Measurements from ENCODE around the gene TTC33.

The TTC33 gene

DNA sequence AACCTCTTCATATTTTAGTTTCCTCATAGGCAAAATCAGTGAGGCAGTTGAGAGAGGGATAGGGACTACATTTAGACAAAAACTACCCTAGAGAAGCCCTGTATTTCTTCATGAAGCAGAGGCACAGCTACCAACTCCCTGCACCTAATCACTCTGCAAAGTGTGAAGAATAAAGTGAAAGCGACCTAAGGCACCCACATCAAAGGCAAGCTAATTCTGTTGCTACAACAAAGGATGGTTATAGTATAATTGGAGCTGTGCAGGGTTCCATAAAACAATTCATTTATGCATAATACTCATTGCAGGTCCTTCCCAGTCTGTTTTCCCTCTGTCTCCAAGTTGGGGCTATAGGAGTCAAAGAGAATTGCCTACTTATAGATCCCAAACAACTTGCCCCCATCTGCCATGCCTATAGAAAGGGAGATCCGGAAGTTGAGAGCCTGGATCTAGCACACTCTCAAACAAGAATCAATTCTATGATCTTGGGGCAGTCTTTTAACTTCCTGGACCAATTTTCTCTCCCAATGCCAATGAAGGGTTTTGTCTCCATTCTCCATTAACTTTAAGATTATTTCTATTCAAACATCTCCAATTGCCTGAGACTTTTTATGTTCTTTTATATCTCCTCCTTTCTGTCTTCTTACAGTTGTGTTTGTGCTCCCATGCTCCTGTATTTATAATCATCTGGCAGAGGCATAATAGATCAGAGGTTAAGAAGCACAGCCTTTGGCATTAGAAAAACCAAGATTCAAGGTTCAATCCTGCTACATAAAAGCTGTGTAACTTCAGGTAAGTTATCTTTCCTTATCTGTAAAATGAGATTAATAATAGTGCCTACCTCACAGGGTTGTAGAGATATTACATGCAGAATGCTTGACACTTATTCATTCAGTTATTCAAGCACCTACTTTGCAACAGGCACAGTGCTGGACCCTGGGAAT is 132.0 kb downstream of the TTC33 start:
- H3K4me1 ChIP-seq (ENCODE audit: low read depth, poor library complexity, severe bottlenecking), result no peaks in the 10 kb centered on the region
- TF ChIP-seq, protein P1, sequence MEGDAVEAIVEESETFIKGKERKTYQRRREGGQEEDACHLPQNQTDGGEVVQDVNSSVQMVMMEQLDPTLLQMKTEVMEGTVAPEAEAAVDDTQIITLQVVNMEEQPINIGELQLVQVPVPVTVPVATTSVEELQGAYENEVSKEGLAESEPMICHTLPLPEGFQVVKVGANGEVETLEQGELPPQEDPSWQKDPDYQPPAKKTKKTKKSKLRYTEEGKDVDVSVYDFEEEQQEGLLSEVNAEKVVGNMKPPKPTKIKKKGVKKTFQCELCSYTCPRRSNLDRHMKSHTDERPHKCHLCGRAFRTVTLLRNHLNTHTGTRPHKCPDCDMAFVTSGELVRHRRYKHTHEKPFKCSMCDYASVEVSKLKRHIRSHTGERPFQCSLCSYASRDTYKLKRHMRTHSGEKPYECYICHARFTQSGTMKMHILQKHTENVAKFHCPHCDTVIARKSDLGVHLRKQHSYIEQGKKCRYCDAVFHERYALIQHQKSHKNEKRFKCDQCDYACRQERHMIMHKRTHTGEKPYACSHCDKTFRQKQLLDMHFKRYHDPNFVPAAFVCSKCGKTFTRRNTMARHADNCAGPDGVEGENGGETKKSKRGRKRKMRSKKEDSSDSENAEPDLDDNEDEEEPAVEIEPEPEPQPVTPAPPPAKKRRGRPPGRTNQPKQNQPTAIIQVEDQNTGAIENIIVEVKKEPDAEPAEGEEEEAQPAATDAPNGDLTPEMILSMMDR (conservative IDR thresholded peaks at IDR 0.05; ENCODE audit: low read depth, low read length), result no peak
- no peaks in the 10 kb centered on the region for H3K27me3 ChIP-seq (ENCODE audit: insufficient read depth, low read depth)
- no peak overlapping the region for H3K4me3 ChIP-seq (IDR thresholded peaks at IDR 0.05; ENCODE audit: insufficient read depth, low read depth, low read length)
- H3K79me2 ChIP-seq (ENCODE audit: insufficient read depth, low read depth), result no peaks in the 10 kb centered on the region
- H2AFZ ChIP-seq (ENCODE audit: low read depth), result no peak overlapping the region
- H3K36me3 ChIP-seq (ENCODE audit: insufficient read depth), result no peaks in the 10 kb centered on the region
- H3K27ac ChIP-seq, result no peak overlapping the region
- no peak overlapping the region for H3K9ac ChIP-seq
- H4K20me1 ChIP-seq (ENCODE audit: insufficient read depth), result no peaks in the 10 kb centered on the region
- no peak overlapping the region for H3K4me2 ChIP-seq

DNA sequence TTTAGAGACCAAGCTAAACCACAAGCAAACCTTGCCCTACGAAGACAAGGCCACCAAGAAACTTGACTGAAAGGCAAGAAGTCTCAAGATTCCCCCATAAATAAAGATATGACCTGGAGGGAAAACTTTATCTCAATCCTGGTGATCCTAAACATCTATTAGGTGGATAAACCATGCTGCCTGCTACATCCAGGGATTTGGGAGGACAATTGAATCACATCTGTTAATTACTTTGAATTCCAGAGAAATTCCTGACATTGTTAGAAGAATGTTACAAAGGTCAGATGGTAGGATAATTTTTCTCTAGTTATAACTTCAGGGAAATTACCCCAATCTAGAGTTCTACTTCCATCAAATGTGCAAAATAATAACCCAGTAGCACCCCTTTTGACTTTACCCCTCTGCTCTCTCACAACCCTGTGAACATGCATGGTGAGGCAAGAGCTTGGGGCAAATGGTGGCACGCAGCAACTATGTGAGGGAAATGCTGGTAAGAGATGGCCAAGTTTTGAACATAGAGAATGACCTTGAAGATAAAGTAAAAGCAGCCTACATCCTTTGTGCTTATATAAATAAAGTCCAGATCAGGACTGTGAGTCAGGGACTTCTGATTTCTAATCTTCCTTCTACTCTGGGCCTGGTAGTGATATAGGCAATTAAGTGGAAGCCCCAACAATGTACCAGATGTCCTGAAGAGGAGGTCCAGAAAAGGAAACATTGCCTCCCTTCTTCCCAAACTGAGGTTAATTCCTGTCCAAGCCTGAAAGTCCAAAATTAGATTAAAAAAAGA is 133.1 kb downstream of the TTC33 start:
- Histone ChIP-seq H3K27me3 (ENCODE audit: insufficient read depth, low read depth) (no peaks in the 10 kb centered on the region), H3K4me2 (no peak overlapping the region)

DNA sequence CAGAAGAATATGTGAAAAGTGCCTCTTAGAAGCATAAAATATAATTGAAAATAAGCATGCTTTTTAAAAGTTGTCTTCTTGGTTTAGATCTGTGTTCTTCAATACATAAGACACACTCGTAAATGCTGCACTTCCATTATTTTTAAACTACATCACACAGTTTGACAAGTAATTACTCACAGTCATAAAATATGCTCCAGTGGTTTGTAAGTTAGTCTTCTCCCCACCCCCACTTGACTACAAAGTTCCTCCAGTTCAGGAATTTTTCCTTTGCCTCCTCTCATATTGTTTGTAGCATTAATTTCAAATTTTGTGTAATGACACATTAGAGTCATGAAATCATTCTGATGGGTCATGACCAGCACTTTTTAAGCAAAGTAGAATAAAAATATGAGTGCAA is 136.3 kb downstream of the TTC33 start:
- Histone ChIP-seq H3K4me3 (IDR thresholded peaks at IDR 0.05; ENCODE audit: insufficient read depth, low read depth, low read length) (no peak overlapping the region), H3K9ac (no peak overlapping the region), H4K20me1 (ENCODE audit: insufficient read depth) (no peaks in the 10 kb centered on the region; the same call in 1 of the 2 replicates), H3K27me3 (ENCODE audit: insufficient read depth, low read depth) (no peaks in the 10 kb centered on the region), H3K4me2 (no peak overlapping the region), H3K4me1 (ENCODE audit: low read depth, poor library complexity, severe bottlenecking) (no peaks in the 10 kb centered on the region), H3K27ac (no peak overlapping the region), H3K79me2 (ENCODE audit: insufficient read depth, low read depth) (no peaks in the 10 kb centered on the region), H3K36me3 (ENCODE audit: insufficient read depth) (no peaks in the 10 kb centered on the region), H2AFZ (ENCODE audit: low read depth) (no peak overlapping the region)
- TF ChIP-seq, protein P1 (conservative IDR thresholded peaks at IDR 0.05; ENCODE audit: low read depth, low read length), result no peak

More for the DNA sequence above, 133.1 kb downstream of the TTC33 start:
- Histone ChIP-seq H4K20me1 (ENCODE audit: insufficient read depth) (no peaks in the 10 kb centered on the region), H3K4me3 (IDR thresholded peaks at IDR 0.05; ENCODE audit: insufficient read depth, low read depth, low read length) (no peak overlapping the region), H3K36me3 (ENCODE audit: insufficient read depth) (no peaks in the 10 kb centered on the region), H3K4me1 (ENCODE audit: low read depth, poor library complexity, severe bottlenecking) (no peaks in the 10 kb centered on the region), H3K79me2 (ENCODE audit: insufficient read depth, low read depth) (no peaks in the 10 kb centered on the region), H3K9ac (no peak overlapping the region), H2AFZ (ENCODE audit: low read depth) (no peak overlapping the region), H3K27ac (no peak overlapping the region)
- TF ChIP-seq, protein P1 (conservative IDR thresholded peaks at IDR 0.05; ENCODE audit: low read depth, low read length), result no peak

DNA sequence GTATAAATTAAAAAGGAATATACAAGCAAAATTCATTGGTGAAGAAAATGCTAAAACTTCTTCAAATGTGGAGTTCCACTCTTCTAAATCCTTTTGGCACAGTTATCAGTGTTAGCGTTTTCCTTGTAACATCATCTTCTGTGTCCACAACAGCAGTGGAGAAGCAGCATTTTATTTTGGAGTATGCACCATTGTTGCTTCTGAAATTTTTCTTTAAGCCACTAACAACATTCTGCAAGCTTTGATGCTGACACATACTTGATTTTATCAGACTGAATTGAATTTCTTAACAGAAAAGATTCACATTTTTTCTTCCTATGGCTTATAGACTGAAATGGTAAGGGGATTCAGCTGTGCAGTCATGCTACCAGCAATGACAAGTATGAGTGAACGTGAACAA is 136.8 kb downstream of the TTC33 start:
- H3K9ac ChIP-seq, result no peak overlapping the region
- no peaks in the 10 kb centered on the region for H3K27me3 ChIP-seq (ENCODE audit: insufficient read depth, low read depth)
- H3K4me3 ChIP-seq (IDR thresholded peaks at IDR 0.05; ENCODE audit: insufficient read depth, low read depth, low read length), result no peak overlapping the region
- TF ChIP-seq, protein P1 (conservative IDR thresholded peaks at IDR 0.05; ENCODE audit: low read depth, low read length), result no peak
- H3K4me2 ChIP-seq, result no peak overlapping the region
- H3K27ac ChIP-seq, result no peak overlapping the region
- H3K4me1 ChIP-seq (ENCODE audit: low read depth, poor library complexity, severe bottlenecking), result no peaks in the 10 kb centered on the region
- no peaks in the 10 kb centered on the region for H3K79me2 ChIP-seq (ENCODE audit: insufficient read depth, low read depth)
- H3K36me3 ChIP-seq (ENCODE audit: insufficient read depth), result no peaks in the 10 kb centered on the region
- H2AFZ ChIP-seq (ENCODE audit: low read depth), result no peak overlapping the region
- H4K20me1 ChIP-seq (ENCODE audit: insufficient read depth), result no peaks in the 10 kb centered on the region; the same call in 1 of the 2 replicates

Measured in KMS-11 (cell line).